ENCODE data around the gene ITCH.
"Not testable (repeated sequence)": the region's sequence is repeated elsewhere in the genome, so short reads cannot be mapped to it uniquely, and the experiment has no call there.

ITCH gene

DNA sequence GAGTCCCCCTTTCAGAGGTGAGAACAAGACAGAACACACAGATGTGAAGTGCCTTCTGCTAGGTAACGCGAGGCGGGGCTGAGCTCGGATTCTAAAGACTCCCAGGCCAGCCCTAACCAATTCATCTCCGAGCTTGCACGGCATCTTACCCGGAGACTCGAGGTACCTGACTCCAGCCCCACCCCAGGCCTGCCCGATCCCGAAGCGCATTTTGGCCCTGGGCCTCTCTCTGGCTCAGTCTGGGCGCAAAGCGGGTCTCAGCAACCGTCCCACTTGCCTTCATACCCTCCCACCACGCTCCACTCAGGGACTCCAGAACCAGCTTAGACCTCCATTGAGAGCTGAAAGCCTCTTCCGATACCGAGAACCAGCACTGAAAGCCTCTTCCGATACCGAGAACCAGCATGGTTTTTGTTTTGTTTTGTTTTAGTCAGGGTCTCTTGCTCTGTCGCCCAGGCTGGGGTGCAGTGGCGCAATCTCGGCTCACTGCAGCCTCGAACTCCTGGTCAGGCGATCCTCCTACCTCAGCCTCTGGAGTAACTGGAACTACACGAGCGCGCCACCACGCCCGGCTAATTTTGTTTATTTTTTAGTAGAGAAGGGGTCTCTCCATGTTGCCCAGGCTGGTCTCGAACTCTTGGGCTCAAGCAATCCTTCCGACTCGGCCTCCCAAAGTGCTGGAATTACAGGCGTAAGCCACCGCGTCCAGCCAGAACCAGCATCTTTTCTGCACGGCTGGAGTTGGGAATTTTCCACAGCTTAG, 152.6 kb downstream of the ITCH start:
- no peak for TF ChIP-seq CTCF (IDR thresholded peaks at IDR 0.05; ENCODE audit: low read depth, low read length, missing control alignments)
- H3K4me3 ChIP-seq (ENCODE audit: low read depth, low read length): peak overlapping the region; percentile 87
- DNase-seq (ENCODE audit: low read depth): peak; percentile 78

GRCh38 chr20:34516247-34517113, 153.4 kb downstream of the ITCH start, which contains the start of gene DYNLRB1:
DYNLRB1 (plus strand) TSS chr20:34516422; CDS start chr20:34516459, 37 bp downstream.
- DNase-seq (ENCODE audit: low read depth): peak; percentile 88
- TF ChIP-seq CTCF (IDR thresholded peaks at IDR 0.05; ENCODE audit: low read depth, low read length, missing control alignments): no peak
- H3K4me3 ChIP-seq (ENCODE audit: low read depth, low read length): peak within 1 kb of the TSS; percentile 87

GRCh38 chr20:34517114-34517505, 154.0 kb downstream of the ITCH start:
- no peak for TF ChIP-seq CTCF (IDR thresholded peaks at IDR 0.05; ENCODE audit: low read depth, low read length, missing control alignments)
- DNase-seq (ENCODE audit: low read depth): no peak

GRCh38 chr20:34518863-34519262, 155.8 kb downstream of the ITCH start:
- not testable (repeated sequence) for DNase-seq (ENCODE audit: low read depth); H3K4me3 ChIP-seq (ENCODE audit: low read depth, low read length)

More at GRCh38 chr20:34517114-34517505, 154.0 kb downstream of the ITCH start:
- peak overlapping the region; percentile 87 for H3K4me3 ChIP-seq (ENCODE audit: low read depth, low read length)

GRCh38 chr20:34519841-34520240, 156.8 kb downstream of the ITCH start:
- H3K4me3 ChIP-seq (ENCODE audit: low read depth, low read length); DNase-seq (ENCODE audit: low read depth): not testable (repeated sequence)

DNA sequence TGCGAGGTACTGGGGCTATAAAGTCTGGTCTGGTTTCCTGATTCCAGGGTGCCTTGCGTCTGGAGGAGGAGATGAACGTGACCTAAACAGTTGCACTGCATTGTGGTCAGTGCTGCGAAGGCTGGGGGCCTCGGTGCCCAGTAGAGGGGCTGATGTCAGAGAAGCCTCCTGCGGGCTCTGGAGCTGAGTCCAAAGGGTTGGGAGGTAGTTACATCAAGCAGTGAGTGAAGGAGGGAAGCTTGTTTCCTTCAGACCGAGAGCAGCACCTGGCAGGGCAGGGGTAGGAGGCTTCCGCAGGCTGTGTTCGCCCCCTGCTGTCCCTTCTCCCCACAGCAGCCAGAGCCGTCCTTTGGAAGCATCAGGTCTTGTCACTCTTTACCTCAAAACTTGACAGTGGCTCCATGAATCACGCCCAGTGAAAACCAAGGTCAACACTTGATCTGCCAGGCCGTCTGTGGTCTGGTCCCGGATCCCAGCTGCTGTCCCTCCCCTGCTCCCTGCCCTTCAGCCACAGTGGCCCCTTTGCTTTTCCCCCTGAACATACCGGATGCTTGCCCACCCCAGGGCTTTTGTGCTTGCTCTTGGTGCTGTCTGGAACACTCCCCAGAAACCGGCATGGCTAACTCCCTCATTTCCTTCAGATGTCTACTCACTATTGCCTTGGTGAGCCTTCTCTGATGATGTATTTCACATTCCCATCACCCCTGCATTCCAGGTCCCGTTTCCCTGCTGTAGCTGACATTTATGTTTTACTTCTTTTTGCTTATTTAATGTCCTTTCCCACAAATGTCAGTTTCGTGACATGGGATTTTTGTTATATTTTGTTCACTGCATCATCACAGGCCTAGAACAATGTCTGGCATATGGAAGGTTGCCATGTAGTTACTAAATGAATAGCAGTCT, 160.1 kb downstream of the ITCH start:
- TF ChIP-seq CTCF (IDR thresholded peaks at IDR 0.05; ENCODE audit: low read depth, low read length, missing control alignments): peak; percentile 87
- no peak overlapping the region for H3K4me3 ChIP-seq (ENCODE audit: low read depth, low read length)
- DNase-seq (ENCODE audit: low read depth): no peak

DNA sequence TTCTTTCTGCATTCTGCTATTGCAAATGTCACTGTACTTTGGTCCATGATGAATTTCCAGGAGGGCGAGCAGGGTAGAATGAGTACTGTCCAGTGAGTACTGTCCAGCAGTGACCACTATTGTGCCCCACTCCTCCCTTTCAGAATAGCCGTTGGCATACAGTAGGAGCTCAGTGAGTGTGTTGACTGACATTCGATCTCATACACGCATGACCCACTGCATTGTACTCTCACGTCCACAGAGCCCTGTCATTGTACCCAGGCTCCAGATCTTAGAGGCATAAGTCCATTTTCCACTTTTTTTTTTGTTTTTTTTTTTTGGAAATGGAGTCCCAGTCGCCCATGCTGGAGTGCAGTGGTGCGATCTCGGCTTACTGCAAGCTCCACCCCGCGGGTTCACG, 161.4 kb downstream of the ITCH start:
- no peak for DNase-seq (ENCODE audit: low read depth)
- no peak overlapping the region for H3K4me3 ChIP-seq (ENCODE audit: low read depth, low read length)
- TF ChIP-seq CTCF (IDR thresholded peaks at IDR 0.05; ENCODE audit: low read depth, low read length, missing control alignments): no peak

Data from GM12864 (cell line).